Endothelial cell of umbilical vein (primary cell): ENCODE data around the gene GALR2. TPM values are rescaled to one million over a fixed set of nuclear protein-coding genes. Genes with fewer than 3 reads are reported as not detected.

ENCODE experiments used
- BruUV-seq: library from RNA; stranded (reverse); fragments of 400-500 nt; replicated peaks from 2 replicates; lab custom pipeline; 2021; lab: Mats Ljungman, UMichigan
- CTCF ChIA-PET: fragments of 300-600, 350-600 bp; sonication (Branson Sonifier 250); formaldehyde crosslinking; loops from one replicate; lab custom pipeline; 2021; ENCODE audit warnings: antibody characterized with exemption, inconsistent platforms; lab: Charles Lee
- POLR2A ChIA-PET: fragments of 300-600, 350-600 bp; sonication (Branson Sonifier 250); formaldehyde crosslinking; loops from one replicate; lab custom pipeline; 2021; ENCODE audit warnings: antibody characterized with exemption, inconsistent platforms; lab: Charles Lee
- DNase-seq: peaks from one replicate; pipeline ENCODE4 v3.0.0-alpha.2; 2011; ENCODE audit warnings: low read depth, low spot score
- FAIRE-seq: peaks from 2 replicates; lab custom pipeline; 2011; peaks lifted over from hg19 to GRCh38; lab: Jason Lieb, UNC
- H2AFZ ChIP-seq: 2 replicates; pipeline ENCODE4 v1.6.0; 2012; ENCODE audit warnings: low read depth, low read length, control low read depth, inconsistent platforms
- H3K27ac ChIP-seq: 2 replicates; pipeline ENCODE4 v1.5.1; 2011; ENCODE audit warnings: low read depth, mild to moderate bottlenecking, control low read depth, low read length, moderate library complexity; ENCODE audit not compliant: insufficient read depth
- H3K27me3 ChIP-seq, 2 experiments: 2 replicates each; pipeline versions ENCODE4 v1.6.0 to v1.6.1; 2011; ENCODE audit warnings: low read length in 2 of 2, mixed read lengths in 1 of 2; ENCODE audit not compliant: control insufficient read depth in 2 of 2, insufficient read depth in 2 of 2
- H3K36me3 ChIP-seq, 2 experiments: 2 replicates in 1 of 2; 3 replicates in 1 of 2; pipeline ENCODE4 v1.5.1; 2011; ENCODE audit warnings: low read length in 2 of 2, mild to moderate bottlenecking in 1 of 2, moderate library complexity in 1 of 2; ENCODE audit not compliant: control insufficient read depth in 2 of 2, insufficient read depth in 2 of 2; ENCODE audit errors: extremely low read depth in 1 of 2
- H3K4me1 ChIP-seq: 3 replicates; pipeline ENCODE4 v1.5.1; 2011; ENCODE audit warnings: mild to moderate bottlenecking, low read length; ENCODE audit not compliant: control insufficient read depth, insufficient read depth; ENCODE audit errors: extremely low read depth
- H3K4me2 ChIP-seq: 2 replicates; pipeline ENCODE4 v1.6.1; 2011; ENCODE audit warnings: low read length, control low read depth, mixed read lengths; ENCODE audit not compliant: insufficient read depth
- H3K4me3 ChIP-seq, 3 experiments: fragments of 200-600 bp in 1 of 3; sonication (generic), shearing (Covaris generic) in 1 of 3; replicated peaks in 1 of 3; 2 replicates each; pipeline ENCODE4 v1.5.1; 2011 to 2016; ENCODE audit warnings: control low read depth in 3 of 3, low read length in 3 of 3, mild to moderate bottlenecking in 2 of 3, inconsistent platforms in 1 of 3, low read depth in 1 of 3, moderate library complexity in 1 of 3; ENCODE audit not compliant: insufficient read depth in 1 of 3
- H3K79me2 ChIP-seq: 2 replicates; pipeline ENCODE4 v1.6.0; 2012; ENCODE audit warnings: low read length, inconsistent platforms; ENCODE audit not compliant: control insufficient read depth, insufficient read depth
- H3K9ac ChIP-seq: replicated peaks from 2 replicates; pipeline ENCODE3; 2011; ENCODE audit warnings: low read length, control low read depth; ENCODE audit not compliant: insufficient read depth; ENCODE audit errors: extremely low read depth
- H3K9me1 ChIP-seq: replicated peaks from 3 replicates; pipeline ENCODE4 v1.6.0; 2011; ENCODE audit warnings: mild to moderate bottlenecking, low read length; ENCODE audit not compliant: control insufficient read depth, insufficient read depth; ENCODE audit errors: extremely low read depth
- H3K9me3 ChIP-seq: replicated peaks from 2 replicates; pipeline ENCODE4 v1.5.1; 2012; ENCODE audit warnings: low read length, inconsistent platforms; ENCODE audit not compliant: control insufficient read depth, insufficient read depth
- H4K20me1 ChIP-seq: replicated peaks from 2 replicates; pipeline ENCODE3; 2011; ENCODE audit warnings: mild to moderate bottlenecking, low read length; ENCODE audit not compliant: control insufficient read depth, insufficient read depth; ENCODE audit errors: extremely low read depth
- CTCF ChIP-seq, 2 donors: IDR thresholded peaks; 1 replicate in 1 of 2; 2 replicates in 1 of 2; pipeline ENCODE4 v1.5.1; 2011; ENCODE audit warnings: low read length in 2 of 2, mild to moderate bottlenecking in 2 of 2, moderate library complexity in 2 of 2, control low read depth in 1 of 2, inconsistent platforms in 1 of 2, low read depth in 1 of 2; ENCODE audit not compliant: insufficient read depth in 1 of 2; ENCODE audit errors: extremely low read depth in 1 of 2
- EZH2 ChIP-seq: IDR thresholded peaks from 2 replicates; pipeline ENCODE4 v1.6.1; 2012; ENCODE audit warnings: borderline replicate concordance, low read depth, mild to moderate bottlenecking, moderate library complexity, low read length, inconsistent platforms; ENCODE audit not compliant: severe bottlenecking
- FOS ChIP-seq: IDR thresholded peaks from 2 replicates; pipeline ENCODE4 v1.6.1; 2011; ENCODE audit warnings: mild to moderate bottlenecking, low read length, moderate library complexity, borderline replicate concordance; ENCODE audit not compliant: insufficient read depth
- GATA2 ChIP-seq: IDR thresholded peaks from 2 replicates; pipeline ENCODE4 v1.7.0; 2011; ENCODE audit warnings: low read depth, mild to moderate bottlenecking, moderate library complexity, mixed read lengths, low read length; ENCODE audit not compliant: insufficient read length, insufficient read depth
- JUN ChIP-seq: IDR thresholded peaks from 2 replicates; pipeline ENCODE4 v1.6.1; 2011; ENCODE audit warnings: borderline replicate concordance, low read depth; ENCODE audit not compliant: insufficient read length, insufficient read depth
- MYC ChIP-seq: IDR thresholded peaks from one replicate; pipeline ENCODE4 v1.6.1; 2011; ENCODE audit warnings: mild to moderate bottlenecking, low read depth, low read length
- POLR2A ChIP-seq: IDR thresholded peaks from 2 replicates; pipeline ENCODE4 v1.6.1; 2012; ENCODE audit warnings: low read depth, mild to moderate bottlenecking, control low read depth, low read length
- POLR2AphosphoS5 ChIP-seq: IDR thresholded peaks from 2 replicates; pipeline ENCODE4 v1.6.1; 2012; ENCODE audit warnings: low read depth, mild to moderate bottlenecking, control low read depth, low read length, moderate library complexity; ENCODE audit not compliant: insufficient read depth
- dilution Hi-C: fragments of 300-500 bp; cut with MboI; formaldehyde crosslinking; loops from one replicate; pipeline ENCODE4 v1.15.0; 2019; ENCODE audit warnings: low sequenced_read_pairs; ENCODE audit not compliant: extremely low pct_ligation_motif_present
- intact Hi-C: fragments of 100-400 bp; cut with micrococcal nuclease; formaldehyde crosslinking; loops from one replicate; pipeline ENCODE4 v1.10.0; 2022
- polyA plus RNA-seq, 4 experiments: library from polyadenylated mRNA; depleted of rRNA in 3 of 4; stranded (reverse) in 3 of 4; unstranded in 1 of 4; fragments of >200 nt; gene quantifications; 2 replicates each; pipeline versions ENCODE4 v1.2.1 to v1.2.3, GENCODE V29; 2011 to 2012; ENCODE audit warnings: missing spikeins in 1 of 4
- total RNA-seq: library from RNA; stranded (reverse); gene quantifications from 2 replicates; pipeline ENCODE4 v1.2.3, GENCODE V29; 2021
- TF ChIP-seq, protein P1 (sequence below): IDR thresholded peaks from 2 replicates; pipeline ENCODE4 v1.6.1; 2011; ENCODE audit not compliant: insufficient read depth, insufficient read length

The GALR2 gene
- total and polyA plus RNA-seq, 2 donors (not counting 3 experiments of a cell fraction or from before 2014, with no cell fraction given) = 0.47 TPM; not detected in 1

- Histone ChIP-seq H3K4me2 (no peak overlapping the region), H3K9ac (no peak overlapping the region), H3K27ac (no peak overlapping the region), H3K4me1 (no peaks in the 10 kb centered on the region), H3K9me3 (no peaks in the 10 kb centered on the region), H4K20me1 (peaks cover 2% of the 10 kb centered on the region), H3K27me3 (no peaks in the 10 kb centered on the region), H3K79me2 (peaks cover 7% of the 10 kb centered on the region), H2AFZ (no peak overlapping the region), H3K9me1 (no peaks in the 10 kb centered on the region), H3K4me3 (no peak overlapping the region), H3K36me3 (peaks cover 32 to 53% of the 10 kb centered on the region in 2 experiments)
- CTCF ChIA-PET = interaction anchor here (0.6 to 1.2 kb wide), 3 partner anchors 15 to 113 kb away, joined by 3 read pairs; no protein-coding TSS in a partner anchor
- no peak for FAIRE-seq
- POLR2A ChIA-PET = interaction anchor here (0.9 kb wide), 1 partner anchor 8 kb away, joined by 8 read pairs; the partner anchor contains the start of gene SRP68
- intact Hi-C loops (no loop called here), dilution Hi-C loops (no loop called here)
- TF ChIP-seq EZH2 = no peak
- TF ChIP-seq POLR2AphosphoS5 = no peak
- no peak for TF ChIP-seq GATA2
- no peak for TF ChIP-seq FOS
- TF ChIP-seq, protein P1, sequence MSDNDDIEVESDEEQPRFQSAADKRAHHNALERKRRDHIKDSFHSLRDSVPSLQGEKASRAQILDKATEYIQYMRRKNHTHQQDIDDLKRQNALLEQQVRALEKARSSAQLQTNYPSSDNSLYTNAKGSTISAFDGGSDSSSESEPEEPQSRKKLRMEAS = no peak
- TF ChIP-seq JUN = no peak
- no peak for TF ChIP-seq CTCF (IDR thresholded peaks at IDR 0.05; ENCODE audit: extremely low read depth in 1 of 2, insufficient read depth in 1 of 2, low read depth in 1 of 2, low read length in 2 of 2)
- TF ChIP-seq POLR2A = no peak
- no peak for TF ChIP-seq MYC
- BruUV-seq = no TSS peak
- no peak for DNase-seq
Measured at GRCh38 chr17:76063875-76064546, 10.6 kb upstream of the GALR2 start.
